Measurements from ENCODE around the gene BARHL2.

Gene BARHL2

DNA sequence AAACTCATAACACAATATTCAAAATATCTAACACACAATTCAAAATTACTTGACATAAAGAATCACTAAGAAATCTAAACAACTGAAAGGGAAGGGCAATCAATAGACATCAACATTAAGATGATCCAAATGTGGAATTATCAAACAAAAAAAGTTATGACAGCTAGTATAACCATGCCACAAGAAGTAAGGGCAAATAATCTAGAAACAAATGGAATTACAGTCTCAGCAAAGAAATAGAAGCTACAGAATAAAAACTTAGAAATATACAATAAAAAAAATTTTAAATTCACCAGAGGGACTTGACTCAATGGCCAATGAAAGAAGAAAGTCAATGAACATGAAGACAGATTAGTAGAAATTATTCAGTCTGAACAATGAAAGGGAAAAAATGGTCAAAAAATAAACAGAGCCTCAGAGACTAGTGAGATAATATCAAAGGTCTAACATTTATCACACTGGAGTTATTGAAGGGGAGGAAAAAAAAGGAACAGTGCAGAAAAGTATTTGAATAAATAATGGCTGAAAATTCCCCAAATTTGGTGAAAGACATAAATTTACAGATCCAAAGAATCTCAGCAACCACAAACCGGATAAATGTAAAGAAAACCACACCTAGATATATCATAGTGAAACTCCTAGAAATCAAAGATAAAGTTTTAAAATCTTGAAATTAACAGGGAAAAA, 41.8 kb downstream of the BARHL2 start:
- no peak for DNase-seq (ENCODE audit: low spot score)
- in situ Hi-C loops (cut with MboI; ENCODE audit: low pct_unique_long_range_greater_than_20kb, low sequenced_read_pairs, unreplicated experiment): no loop called here
- TF ChIP-seq, protein P1, sequence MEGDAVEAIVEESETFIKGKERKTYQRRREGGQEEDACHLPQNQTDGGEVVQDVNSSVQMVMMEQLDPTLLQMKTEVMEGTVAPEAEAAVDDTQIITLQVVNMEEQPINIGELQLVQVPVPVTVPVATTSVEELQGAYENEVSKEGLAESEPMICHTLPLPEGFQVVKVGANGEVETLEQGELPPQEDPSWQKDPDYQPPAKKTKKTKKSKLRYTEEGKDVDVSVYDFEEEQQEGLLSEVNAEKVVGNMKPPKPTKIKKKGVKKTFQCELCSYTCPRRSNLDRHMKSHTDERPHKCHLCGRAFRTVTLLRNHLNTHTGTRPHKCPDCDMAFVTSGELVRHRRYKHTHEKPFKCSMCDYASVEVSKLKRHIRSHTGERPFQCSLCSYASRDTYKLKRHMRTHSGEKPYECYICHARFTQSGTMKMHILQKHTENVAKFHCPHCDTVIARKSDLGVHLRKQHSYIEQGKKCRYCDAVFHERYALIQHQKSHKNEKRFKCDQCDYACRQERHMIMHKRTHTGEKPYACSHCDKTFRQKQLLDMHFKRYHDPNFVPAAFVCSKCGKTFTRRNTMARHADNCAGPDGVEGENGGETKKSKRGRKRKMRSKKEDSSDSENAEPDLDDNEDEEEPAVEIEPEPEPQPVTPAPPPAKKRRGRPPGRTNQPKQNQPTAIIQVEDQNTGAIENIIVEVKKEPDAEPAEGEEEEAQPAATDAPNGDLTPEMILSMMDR (IDR thresholded peaks at IDR 0.05; ENCODE audit: extremely low read depth, insufficient read depth, missing control alignments): no peak

GRCh38 chr1:90671741-90672140, 45.4 kb downstream of the BARHL2 start:
- DNase-seq (ENCODE audit: low spot score): no peak
- in situ Hi-C loops (cut with MboI; ENCODE audit: low pct_unique_long_range_greater_than_20kb, low sequenced_read_pairs, unreplicated experiment): no loop called here
- TF ChIP-seq, protein P1 (IDR thresholded peaks at IDR 0.05; ENCODE audit: extremely low read depth, insufficient read depth, missing control alignments): no peak

- TF ChIP-seq, protein P1 (IDR thresholded peaks at IDR 0.05; ENCODE audit: extremely low read depth, insufficient read depth, missing control alignments): no peak
- DNase-seq (ENCODE audit: low spot score): no peak
- in situ Hi-C loops (cut with MboI; ENCODE audit: low pct_unique_long_range_greater_than_20kb, low sequenced_read_pairs, unreplicated experiment): no loop called here
Measured at GRCh38 chr1:90671251-90671650, 45.9 kb downstream of the BARHL2 start.

Data from GM13977 (cell line).